ENCODE results near the gene EIF4A2. TPM values are rescaled to one million over a fixed set of nuclear protein-coding genes. Genes with fewer than 3 reads are reported as not detected.

EIF4A2 gene
- total and polyA plus RNA-seq, 10 of the 15 experiments (the other 5 are each of a cell fraction or from before 2014, with no cell fraction given) = 154 to 680 (median 259) TPM

- no peaks in the 10 kb centered on the region for H3K27me3 ChIP-seq (replicated peaks in 1 of 2; ENCODE audit: control insufficient read depth in 2 of 2, insufficient read depth in 2 of 2, low read length in 1 of 2)
- in situ Hi-C loops (cut with MboI) (no loop called here), intact Hi-C loops (cut with micrococcal nuclease; ENCODE audit: unreplicated experiment) (no loop called here)
- ChIA-PET RAD21 (ENCODE audit: unreplicated experiment) (interaction anchor here (1.6 kb wide), 1 partner anchor 23 kb away, joined by 3 read pairs; no protein-coding TSS in a partner anchor), SMC1A (ENCODE audit: uncharacterized antibody, unreplicated experiment) (interaction anchor here (0.7 to 3.8 kb wide), 2 partner anchors 14 to 24 kb away, joined by 4 to 17 read pairs; partner anchors contain the start of gene EIF4A2), POLR2A (interaction anchor here (1.0 to 2.6 kb wide), 2 partner anchors 17 to 23 kb away, joined by 5 to 24 read pairs; partner anchors contain the start of gene EIF4A2), CTCF (interaction anchor here (0.7 to 1.5 kb wide), 3 partner anchors 14 to 358 kb away, joined by 4 to 7 read pairs (median 6); no protein-coding TSS in a partner anchor)
- H3K4me1 ChIP-seq (ENCODE audit: control insufficient read depth, insufficient read depth, low read length) = peaks cover 14% of the 10 kb centered on the region
- 0% methylated on average over 5 of the region's 5 CpGs for WGBS (ENCODE audit: insufficient coverage, insufficient replicate concordance, low lambda C conversion rate, missing lambda C conversion rate)
- H3K79me2 ChIP-seq (ENCODE audit: control insufficient read depth, insufficient read depth, low read length) = peaks cover 29% of the 10 kb centered on the region
- peak overlapping the region; percentile 74; the same call in 1 of the 2 replicates for H3K27ac ChIP-seq (ENCODE audit: control insufficient read depth, insufficient read depth)
- H3K9me3 ChIP-seq (replicated peaks; ENCODE audit: control insufficient read depth, insufficient read depth, low read length) = no peaks in the 10 kb centered on the region
- H4K20me1 ChIP-seq (ENCODE audit: control insufficient read depth, insufficient read depth) = no peaks in the 10 kb centered on the region
- H2AFZ ChIP-seq (ENCODE audit: control insufficient read depth, low read depth, low read length) = peak overlapping the region; percentile 88
- H3K36me3 ChIP-seq (ENCODE audit: control insufficient read depth in 2 of 2, insufficient read depth in 2 of 2, low read length in 1 of 2) = no peaks in the 10 kb centered on the region; a peak in 1 of 4 replicates
- H3K4me2 ChIP-seq (ENCODE audit: control insufficient read depth, insufficient read depth) = peak overlapping the region; percentile 91
- no peak for DNase-seq (ENCODE audit: low read depth, low spot score)
- ATAC-seq = peak; percentile 6; the same call in 1 of the 3 replicates
- TF ChIP-seq SPI1 (IDR thresholded peaks at IDR 0.05; ENCODE audit: borderline replicate concordance, insufficient read depth, low read depth, low read length) (0 out of 2 replicates have a peak, but pooled peaks have one; percentile 13), PRDM15 (CRISPR knock-in tag; IDR thresholded peaks at IDR 0.05) (no peak)
- no peak for FAIRE-seq
- no TSS peak for BruUV-seq (replicated peaks)
- peak overlapping the region; percentile 93; the same call in 1 of the 2 replicates for H3K9ac ChIP-seq (ENCODE audit: control insufficient read depth, insufficient read depth, low read length)
- peak overlapping the region; percentile 78 for H3K4me3 ChIP-seq
These were observed 23.9 kb downstream of the EIF4A2 start for GRCh38 chr3:186807231-186807630.

Measured in GM12878 (cell line).